ENCODE measurements around the gene ALDOB.

- no peak for TF ChIP-seq POLR2A (IDR thresholded peaks at IDR 0.05)
- TF ChIP-seq CTCF (IDR thresholded peaks at IDR 0.05), result no peak
Measured at GRCh38 chr9:101466863-101467262, 31.3 kb upstream of the ALDOB start.
